Fibroblast of skin of left biceps (primary cell): ENCODE data around the gene POLE.

Source experiments
- DNase-seq, 2 experiments: peaks; one replicate each; pipeline ENCODE4 v3.0.0-alpha.2; 2013; ENCODE audit warnings: low read depth in 2 of 2

The POLE gene

GRCh38 chr12:132632521-132633228, 54.5 kb downstream of the POLE start:
- no peak for DNase-seq

GRCh38 chr12:132631666-132632065, 55.5 kb downstream of the POLE start:
- DNase-seq = no peak

DNA sequence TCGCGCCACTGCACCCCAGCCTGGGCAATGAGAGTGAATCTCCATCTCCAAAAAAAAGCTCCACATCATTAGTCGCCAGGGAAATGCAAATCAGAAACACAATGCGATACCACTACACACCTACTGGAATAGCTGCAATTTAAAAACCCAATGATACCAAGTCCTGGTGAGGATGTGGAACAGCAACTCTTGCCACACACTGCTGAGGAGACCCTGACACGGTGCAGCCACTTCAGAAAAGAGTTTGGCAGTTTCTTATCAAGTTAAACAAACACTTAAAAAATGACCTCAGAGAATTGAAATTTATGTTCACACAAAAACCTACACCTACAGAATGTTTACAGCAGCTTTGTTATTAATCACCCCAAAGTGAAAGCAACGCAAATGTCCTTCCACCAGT, 56.5 kb downstream of the POLE start:
- no peak for DNase-seq

- DNase-seq = no peak
These were observed 57.8 kb downstream of the POLE start for GRCh38 chr12:132629330-132629729.

DNA sequence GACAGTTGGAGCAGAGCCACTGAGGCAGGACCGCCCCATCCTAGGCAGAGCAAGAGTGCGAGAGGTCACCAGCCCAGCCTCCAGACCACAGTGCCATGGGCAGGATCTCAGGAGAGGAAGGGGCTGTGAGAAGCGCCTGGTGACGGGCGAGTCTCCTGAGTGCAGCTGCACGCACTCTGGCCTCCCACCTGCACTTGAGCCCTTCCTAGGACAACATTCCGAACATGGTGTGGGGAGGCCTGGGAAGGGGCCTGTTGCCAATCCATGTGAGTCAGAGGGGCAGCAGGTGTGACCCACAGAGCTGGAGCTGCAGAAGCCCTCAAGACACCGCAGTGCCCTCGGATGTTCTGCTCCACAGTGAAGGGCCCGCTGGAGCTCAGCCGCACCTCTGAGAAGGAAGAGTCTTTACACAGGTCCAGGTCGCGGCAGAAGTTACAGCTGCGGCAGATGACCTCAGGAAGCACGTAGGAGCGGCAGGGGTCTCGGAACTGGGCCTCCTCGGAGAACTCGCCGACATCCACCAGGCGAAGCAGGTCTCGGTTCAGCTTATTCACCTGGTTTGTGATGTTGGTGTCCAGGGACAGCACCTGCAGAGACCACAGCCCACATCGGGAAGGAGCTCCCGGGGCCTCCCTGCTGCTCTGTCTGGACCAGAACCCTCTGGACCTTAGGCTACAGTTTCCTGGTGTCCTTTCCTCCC, 61.3 kb downstream of the POLE start:
- DNase-seq = no peak

DNA sequence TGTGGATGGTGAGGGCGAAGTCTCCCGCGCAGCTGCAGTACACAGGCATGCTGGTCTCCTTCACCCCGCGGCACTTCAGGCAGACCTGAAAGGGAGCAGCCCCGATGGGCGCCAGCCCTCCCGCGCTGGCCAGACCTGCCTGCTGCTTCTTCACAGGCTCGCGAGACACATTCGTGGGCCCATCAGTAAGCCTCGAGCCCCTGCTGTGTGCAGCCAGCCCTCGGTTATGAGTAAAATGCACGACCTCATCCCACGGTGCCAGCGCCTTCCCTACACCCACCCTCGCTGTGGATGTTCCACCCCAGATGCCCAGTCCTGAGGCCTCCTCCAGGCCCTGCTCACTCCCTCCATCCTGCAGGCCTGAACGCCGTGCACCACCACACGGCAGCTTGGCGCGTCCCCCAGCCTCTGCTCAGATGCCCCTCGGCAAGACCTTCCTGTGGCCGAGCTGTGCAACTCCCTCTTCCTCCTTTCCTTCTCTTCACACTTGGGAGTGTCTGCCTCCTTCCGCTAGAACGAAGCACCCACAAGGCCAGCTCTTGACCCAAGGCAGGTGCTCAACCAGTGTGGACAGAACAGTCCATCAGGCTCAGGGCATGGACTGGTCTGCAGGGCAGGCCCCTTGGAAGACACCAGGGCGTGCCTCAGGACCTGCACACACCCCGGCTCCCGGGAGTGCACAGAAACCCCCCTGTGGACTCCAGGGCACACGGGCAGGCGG, 62.1 kb downstream of the POLE start:
- no peak for DNase-seq

- DNase-seq = no peak
These were observed 62.8 kb downstream of the POLE start for GRCh38 chr12:132624186-132624855.

DNA sequence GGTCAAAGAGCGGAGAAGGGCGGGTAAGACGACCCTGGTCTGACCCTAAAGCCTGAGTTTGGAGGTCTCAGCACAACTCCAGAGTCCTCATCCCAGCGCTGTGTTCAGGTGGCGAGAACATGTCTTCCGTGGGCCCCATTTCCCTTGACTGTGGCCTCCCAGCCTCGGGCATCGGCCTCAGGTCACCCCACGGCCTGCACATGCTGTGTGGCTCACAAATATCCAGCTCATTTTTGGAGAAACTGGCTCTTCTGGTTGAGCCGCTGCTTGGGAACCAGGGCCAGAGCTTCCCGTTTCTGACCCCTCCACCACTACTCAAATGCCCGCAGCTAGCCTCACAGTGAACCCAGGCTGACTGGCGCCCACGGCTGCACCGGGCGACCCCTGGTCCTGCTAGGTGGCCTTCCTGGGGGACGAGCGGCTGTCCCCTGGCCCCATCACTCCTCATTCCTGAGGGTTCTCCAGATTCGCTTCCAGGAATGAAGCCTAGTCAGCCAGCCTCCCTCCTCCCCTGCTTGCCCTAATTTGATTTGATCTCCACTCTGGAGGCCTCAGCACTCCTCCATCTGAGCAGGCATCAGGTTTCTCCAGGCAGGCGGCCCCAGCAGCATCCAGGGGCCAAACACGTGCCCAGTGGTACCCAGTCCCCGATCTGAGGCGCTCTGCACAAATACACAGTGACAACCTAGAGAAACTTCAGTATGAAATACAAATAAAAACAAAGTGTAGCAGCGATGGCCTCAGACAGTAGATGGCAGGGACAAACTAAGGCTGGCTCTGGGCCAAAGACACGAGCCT, 63.9 kb downstream of the POLE start:
- no peak for DNase-seq

DNA sequence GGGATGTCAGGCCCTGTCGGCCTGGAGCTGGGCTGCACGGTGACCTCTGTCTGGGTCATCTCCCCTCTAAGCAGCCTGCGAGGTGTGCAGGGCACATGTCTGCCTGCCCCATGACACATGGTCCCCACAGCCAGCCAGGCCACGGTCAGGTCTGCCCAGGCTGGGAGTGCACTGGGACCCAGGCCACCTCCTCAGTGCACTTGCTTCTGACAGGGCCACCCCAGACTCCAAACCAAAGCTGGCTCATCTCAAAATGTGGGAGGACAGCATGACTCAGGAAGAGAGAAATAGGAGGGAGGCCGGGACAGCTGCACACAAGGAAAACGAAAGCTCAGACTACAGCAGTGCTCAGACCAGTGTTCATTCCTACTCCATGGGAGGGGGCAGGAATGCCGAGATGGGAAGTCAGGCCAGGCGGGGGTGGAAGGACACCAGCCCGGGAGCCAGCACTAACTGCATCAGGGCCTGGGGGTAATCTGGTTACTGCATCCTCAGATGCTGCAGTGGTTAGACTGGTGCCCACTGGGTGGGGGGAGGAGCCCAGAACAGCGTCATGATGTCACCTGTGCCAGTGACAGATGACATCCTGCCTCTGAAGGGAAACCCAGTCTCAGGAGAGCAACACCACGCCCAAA, 64.6 kb downstream of the POLE start:
- DNase-seq = no peak

GRCh38 chr12:132621657-132622435, 65.3 kb downstream of the POLE start:
- DNase-seq = no peak

DNA sequence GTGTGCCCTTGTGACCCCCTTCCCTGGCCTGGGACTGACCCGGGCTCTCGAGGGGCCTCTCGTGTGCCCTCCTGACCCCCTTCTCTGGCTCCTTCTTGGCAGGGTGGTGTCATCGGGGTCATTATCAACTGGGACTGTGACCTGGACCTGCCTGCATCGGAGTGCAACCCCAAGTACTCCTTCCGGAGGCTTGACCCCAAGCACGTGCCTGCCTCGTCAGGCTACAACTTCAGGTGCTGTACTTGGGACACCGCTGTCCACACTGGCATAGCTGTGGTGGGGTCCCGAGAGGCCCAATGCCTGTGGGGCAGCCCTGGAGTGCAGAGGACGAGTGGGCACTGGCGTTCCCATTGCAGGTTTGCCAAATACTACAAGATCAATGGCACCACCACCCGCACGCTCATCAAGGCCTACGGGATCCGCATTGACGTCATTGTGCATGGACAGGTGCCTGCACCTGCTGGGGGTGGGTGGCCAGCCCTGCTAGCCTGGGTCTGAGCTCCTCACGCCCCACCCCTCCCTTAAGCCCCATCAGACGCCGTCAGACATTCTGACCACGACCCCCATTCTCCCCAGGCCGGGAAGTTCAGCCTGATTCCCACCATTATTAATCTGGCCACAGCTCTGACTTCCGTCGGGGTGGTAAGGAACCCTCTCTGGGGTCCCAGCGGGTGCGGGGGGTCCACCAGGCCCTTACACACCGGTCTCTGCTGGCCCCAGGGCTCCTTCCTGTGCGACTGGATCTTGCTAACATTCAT, 66.1 kb downstream of the POLE start:
- DNase-seq = no peak

GRCh38 chr12:132620113-132620898, 66.8 kb downstream of the POLE start:
- no peak for DNase-seq

GRCh38 chr12:132619386-132620112, 67.6 kb downstream of the POLE start:
- DNase-seq = no peak

DNA sequence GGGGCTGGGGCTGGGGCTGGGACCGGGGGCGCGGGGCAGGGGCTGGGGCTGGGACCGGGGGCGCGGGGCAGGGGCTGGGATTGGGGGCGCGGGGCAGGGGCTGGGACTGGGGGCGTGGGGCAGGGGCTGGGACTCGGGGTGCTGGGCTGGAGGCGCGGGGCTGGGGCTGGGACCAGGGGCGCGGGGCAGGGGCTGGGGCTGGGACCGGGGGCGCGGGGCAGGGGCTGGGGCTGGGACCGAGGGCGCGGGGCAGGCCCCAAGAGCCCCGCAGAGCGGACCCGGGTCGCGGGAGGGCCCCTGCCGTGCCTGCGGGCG, 68.1 kb downstream of the POLE start:
- DNase-seq = no peak

DNA sequence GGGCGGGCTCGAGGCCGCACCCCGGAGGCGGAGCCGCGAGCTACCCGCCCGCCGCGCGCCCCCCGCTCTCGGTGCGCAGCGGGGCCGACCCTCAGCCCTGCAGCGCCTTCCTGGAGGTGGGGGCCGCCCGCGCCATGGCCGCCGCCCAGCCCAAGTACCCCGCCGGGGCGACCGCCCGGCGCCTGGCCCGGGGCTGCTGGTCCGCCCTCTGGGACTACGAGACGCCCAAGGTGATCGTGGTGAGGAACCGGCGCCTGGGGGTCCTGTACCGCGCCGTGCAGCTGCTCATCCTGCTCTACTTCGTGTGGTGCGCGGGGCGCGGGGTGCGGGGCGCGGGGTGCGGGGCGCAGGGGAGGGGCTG, 68.5 kb downstream of the POLE start, which contains the start of gene P2RX2:
P2RX2 (plus strand) TSS at position 94 of the 361 bp plus-strand sequence; CDS start at position 135, 41 bp downstream.
- DNase-seq = no peak

GRCh38 chr12:132617822-132618682, 69.1 kb downstream of the POLE start:
- no peak for DNase-seq

- DNase-seq = no peak
These were observed 69.9 kb downstream of the POLE start for GRCh38 chr12:132617135-132617701.
